Stomach (tissue), 9 donors: Measurements from ENCODE around the gene MYO10. TPM values are rescaled to one million over a fixed set of nuclear protein-coding genes. Genes with fewer than 3 reads are reported as not detected.

Source experiments
- DNase-seq, 2 donors: peaks; one replicate each; pipeline versions ENCODE4 v3.0.0 to v3.0.0-alpha.2; 2013 to 2019
- H3K27ac ChIP-seq, 5 donors: fragments of 200-600 bp in 4 of 5; sonication (generic) in 4 of 5; one replicate each; pipeline ENCODE4 v1.5.1; 2013 to 2019; ENCODE audit warnings: mild to moderate bottlenecking in 1 of 5, moderate library complexity in 1 of 5
- H3K27me3 ChIP-seq, 3 donors: fragments of 200-600 bp; sonication (generic); one replicate each; pipeline ENCODE4 v1.5.1; 2017 to 2019; ENCODE audit warnings: mixed run types in 1 of 3
- H3K36me3 ChIP-seq, 4 donors: fragments of 200-600 bp; sonication (generic); 1 replicate in 3 of 4; 2 replicates in 1 of 4; pipeline ENCODE4 v1.5.1; 2016 to 2019
- H3K4me1 ChIP-seq, 4 donors: fragments of 200-600 bp; sonication (generic); one replicate each; pipeline ENCODE4 v1.5.1; 2016 to 2019
- H3K4me3 ChIP-seq, 4 donors: fragments of 200-600 bp; sonication (generic) in 3 of 4; one replicate each; pipeline ENCODE4 v1.5.1; 2016 to 2019; ENCODE audit warnings: mild to moderate bottlenecking in 1 of 4
- H3K9me3 ChIP-seq, 4 donors: fragments of 200-600 bp; sonication (generic); one replicate each; pipeline ENCODE4 v1.5.1; 2016 to 2019
- EP300 ChIP-seq: sonication (generic); formaldehyde crosslinking; IDR thresholded peaks from one replicate; pipeline ENCODE4 v1.6.1; 2017; ENCODE audit warnings: antibody characterized with exemption
- POLR2A ChIP-seq, 4 donors: fragments of 450-650 bp; IDR thresholded peaks; one replicate each; pipeline ENCODE4 v1.6.1; 2016; ENCODE audit warnings: antibody characterized with exemption in 4 of 4, control low read depth in 2 of 4, mild to moderate bottlenecking in 1 of 4, moderate library complexity in 1 of 4
- POLR2AphosphoS5 ChIP-seq, 3 donors: sonication (generic); formaldehyde crosslinking; IDR thresholded peaks; one replicate each; pipeline ENCODE4 v1.6.1; 2016; ENCODE audit warnings: antibody characterized with exemption in 3 of 3
- WGBS, 5 donors: extraction: QIAGEN DNeasy Blood & Tissue Kit in 3 of 5; methylation state at CpG; one replicate each; pipeline versions ENCODE4 v1.1.5 to v1.1.7; 2013 to 2018; 5-methylcytosine and 5-hydroxymethylcytosine counted together
- intact Hi-C: fragments of 100-400 bp; cut with DNase I; formaldehyde crosslinking; loops from one replicate; pipeline ENCODE4 v1.15.1; 2023; ENCODE audit warnings: low total_unique reads
- polyA plus RNA-seq, 3 donors: library from polyadenylated mRNA; stranded (reverse); fragments of 200-250 nt; gene quantifications; one replicate each; pipeline ENCODE4 v1.2.3, GENCODE V29; 2013
- total RNA-seq, 5 donors: library from RNA; depleted of rRNA; stranded (reverse); fragments of >200 nt; gene quantifications; one replicate each; pipeline versions ENCODE4 v1.1.0 to v1.2.3, GENCODE V29; 2014 to 2016
- TF ChIP-seq, protein P1 (sequence below), 7 experiments: fragments of 450-650 bp in 4 of 7; fragments of 200-600 bp in 3 of 7; sonication (generic) in 3 of 7; IDR thresholded peaks; one replicate each; pipeline ENCODE4 v1.5.1; 2016 to 2019; ENCODE audit warnings: antibody characterized with exemption in 7 of 7, control low read depth in 2 of 7, mild to moderate bottlenecking in 1 of 7
- donor health status: healthy with polysubstance abuse.
- donor health status: Bipolar disorder and iron deficiency.
- donor health status: healthy.

MYO10 gene
- total and polyA plus RNA-seq, 8 donors = 6.8 to 233 (median 76.5) TPM

- TF ChIP-seq POLR2A (IDR thresholded peaks at IDR 0.05) (no peak), EP300 (no peak), POLR2AphosphoS5 (IDR thresholded peaks at IDR 0.05) (no peak)
- TF ChIP-seq, protein P1, sequence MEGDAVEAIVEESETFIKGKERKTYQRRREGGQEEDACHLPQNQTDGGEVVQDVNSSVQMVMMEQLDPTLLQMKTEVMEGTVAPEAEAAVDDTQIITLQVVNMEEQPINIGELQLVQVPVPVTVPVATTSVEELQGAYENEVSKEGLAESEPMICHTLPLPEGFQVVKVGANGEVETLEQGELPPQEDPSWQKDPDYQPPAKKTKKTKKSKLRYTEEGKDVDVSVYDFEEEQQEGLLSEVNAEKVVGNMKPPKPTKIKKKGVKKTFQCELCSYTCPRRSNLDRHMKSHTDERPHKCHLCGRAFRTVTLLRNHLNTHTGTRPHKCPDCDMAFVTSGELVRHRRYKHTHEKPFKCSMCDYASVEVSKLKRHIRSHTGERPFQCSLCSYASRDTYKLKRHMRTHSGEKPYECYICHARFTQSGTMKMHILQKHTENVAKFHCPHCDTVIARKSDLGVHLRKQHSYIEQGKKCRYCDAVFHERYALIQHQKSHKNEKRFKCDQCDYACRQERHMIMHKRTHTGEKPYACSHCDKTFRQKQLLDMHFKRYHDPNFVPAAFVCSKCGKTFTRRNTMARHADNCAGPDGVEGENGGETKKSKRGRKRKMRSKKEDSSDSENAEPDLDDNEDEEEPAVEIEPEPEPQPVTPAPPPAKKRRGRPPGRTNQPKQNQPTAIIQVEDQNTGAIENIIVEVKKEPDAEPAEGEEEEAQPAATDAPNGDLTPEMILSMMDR (IDR thresholded peaks at IDR 0.05) = no peak
- no peaks in the 10 kb centered on the region for H3K36me3 ChIP-seq
- intact Hi-C loops = no loop called here
- no peaks in the 10 kb centered on the region for H3K9me3 ChIP-seq
- no peaks in the 10 kb centered on the region for H3K27me3 ChIP-seq
- H3K27ac ChIP-seq = no peak overlapping the region
- no peaks in the 10 kb centered on the region for H3K4me1 ChIP-seq
- 88 to 95% (median 93%) methylated on average over 9 of the region's 9 CpGs for WGBS, 5 donors
- no peak overlapping the region for H3K4me3 ChIP-seq
- no peak for DNase-seq
Observed at GRCh38 chr5:16953729-16954128, 17.6 kb upstream of the MYO10 start.

GRCh38 chr5:16952968-16953671, 17.0 kb upstream of the MYO10 start:
- intact Hi-C loops = no loop called here
- H3K27me3 ChIP-seq = no peaks in the 10 kb centered on the region
- H3K9me3 ChIP-seq = no peaks in the 10 kb centered on the region
- H3K27ac ChIP-seq = no peak overlapping the region
- H3K4me1 ChIP-seq = no peaks in the 10 kb centered on the region
- H3K4me3 ChIP-seq = no peak overlapping the region
- 81 to 87% (median 82%) methylated on average over 6 of the region's 6 CpGs for WGBS, 5 donors
- no peaks in the 10 kb centered on the region for H3K36me3 ChIP-seq
- DNase-seq = no peak
- TF ChIP-seq, protein P1 (IDR thresholded peaks at IDR 0.05) = no peak

- Histone ChIP-seq H3K27me3 (no peaks in the 10 kb centered on the region), H3K9me3 (peaks cover 0 to 19% (median 12%) of the 10 kb centered on the region in 4 donors), H3K27ac (no peak overlapping the region), H3K4me3 (no peak overlapping the region), H3K36me3 (no peaks in the 10 kb centered on the region), H3K4me1 (no peaks in the 10 kb centered on the region)
- no peak for TF ChIP-seq POLR2AphosphoS5 (IDR thresholded peaks at IDR 0.05)
- TF ChIP-seq, protein P1 (IDR thresholded peaks at IDR 0.05) = no peak
- no peak for TF ChIP-seq POLR2A (IDR thresholded peaks at IDR 0.05)
- TF ChIP-seq EP300 = no peak
- intact Hi-C loops = no loop called here
- DNase-seq = no peak
- 67 to 81% (median 76%) methylated on average over 1 of the region's 1 CpG for WGBS, 5 donors
Observed at GRCh38 chr5:16946725-16947124, 10.6 kb upstream of the MYO10 start.

GRCh38 chr5:16944816-16945562, 8.9 kb upstream of the MYO10 start:
- Histone ChIP-seq H3K4me1 (no peaks in the 10 kb centered on the region), H3K9me3 (peaks cover 0 to 19% (median 12%) of the 10 kb centered on the region in 4 donors), H3K4me3 (no peak overlapping the region), H3K27ac (no peak overlapping the region), H3K27me3 (no peaks in the 10 kb centered on the region), H3K36me3 (no peaks in the 10 kb centered on the region)
- DNase-seq = no peak
- no peak for TF ChIP-seq EP300
- no peak for TF ChIP-seq POLR2A (IDR thresholded peaks at IDR 0.05)
- no peak for TF ChIP-seq POLR2AphosphoS5 (IDR thresholded peaks at IDR 0.05)
- TF ChIP-seq, protein P1 (IDR thresholded peaks at IDR 0.05) = no peak
- intact Hi-C loops = no loop called here
- 71 to 77% (median 73%) methylated on average over 6 of the region's 6 CpGs for WGBS, 5 donors
